ENCODE results near the gene MYZAP. TPM values are rescaled to one million over a fixed set of nuclear protein-coding genes. Genes with fewer than 3 reads are reported as not detected.

The MYZAP gene
- polyA plus RNA-seq, 1 of the 3 experiments (the other 2 are of a cell fraction) = 0.07 TPM

DNA sequence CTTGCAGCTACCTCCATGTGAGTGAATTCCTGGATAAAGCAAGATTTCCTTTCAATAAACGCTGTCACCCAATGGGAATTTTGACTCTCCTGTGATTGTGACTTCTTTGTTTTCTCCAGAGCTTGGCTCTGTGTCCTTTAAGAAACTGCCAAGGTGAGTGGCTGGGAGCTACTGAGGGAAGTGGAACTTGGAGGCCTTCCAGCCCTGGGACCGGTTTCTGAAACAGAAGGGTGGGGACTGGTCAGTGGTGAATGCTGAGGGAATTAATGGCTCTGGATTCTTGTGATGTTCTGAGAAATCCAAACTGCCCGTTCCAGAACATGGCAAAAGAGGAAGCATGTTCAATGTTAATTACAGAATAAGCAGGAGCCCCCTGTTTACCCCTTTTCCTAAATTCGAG is 41.1 kb upstream of the MYZAP start (continued):
- TF ChIP-seq, protein P1, sequence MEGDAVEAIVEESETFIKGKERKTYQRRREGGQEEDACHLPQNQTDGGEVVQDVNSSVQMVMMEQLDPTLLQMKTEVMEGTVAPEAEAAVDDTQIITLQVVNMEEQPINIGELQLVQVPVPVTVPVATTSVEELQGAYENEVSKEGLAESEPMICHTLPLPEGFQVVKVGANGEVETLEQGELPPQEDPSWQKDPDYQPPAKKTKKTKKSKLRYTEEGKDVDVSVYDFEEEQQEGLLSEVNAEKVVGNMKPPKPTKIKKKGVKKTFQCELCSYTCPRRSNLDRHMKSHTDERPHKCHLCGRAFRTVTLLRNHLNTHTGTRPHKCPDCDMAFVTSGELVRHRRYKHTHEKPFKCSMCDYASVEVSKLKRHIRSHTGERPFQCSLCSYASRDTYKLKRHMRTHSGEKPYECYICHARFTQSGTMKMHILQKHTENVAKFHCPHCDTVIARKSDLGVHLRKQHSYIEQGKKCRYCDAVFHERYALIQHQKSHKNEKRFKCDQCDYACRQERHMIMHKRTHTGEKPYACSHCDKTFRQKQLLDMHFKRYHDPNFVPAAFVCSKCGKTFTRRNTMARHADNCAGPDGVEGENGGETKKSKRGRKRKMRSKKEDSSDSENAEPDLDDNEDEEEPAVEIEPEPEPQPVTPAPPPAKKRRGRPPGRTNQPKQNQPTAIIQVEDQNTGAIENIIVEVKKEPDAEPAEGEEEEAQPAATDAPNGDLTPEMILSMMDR (IDR thresholded peaks at IDR 0.05) = no peak
- TF ChIP-seq EP300 (IDR thresholded peaks at IDR 0.05; ENCODE audit: borderline replicate concordance in 1 of 2, low read depth in 1 of 2, low read length in 1 of 2) (no peak), ELF1 (IDR thresholded peaks at IDR 0.05) (no peak), FOXM1 (IDR thresholded peaks at IDR 0.05; ENCODE audit: low read depth) (no peak)

DNA sequence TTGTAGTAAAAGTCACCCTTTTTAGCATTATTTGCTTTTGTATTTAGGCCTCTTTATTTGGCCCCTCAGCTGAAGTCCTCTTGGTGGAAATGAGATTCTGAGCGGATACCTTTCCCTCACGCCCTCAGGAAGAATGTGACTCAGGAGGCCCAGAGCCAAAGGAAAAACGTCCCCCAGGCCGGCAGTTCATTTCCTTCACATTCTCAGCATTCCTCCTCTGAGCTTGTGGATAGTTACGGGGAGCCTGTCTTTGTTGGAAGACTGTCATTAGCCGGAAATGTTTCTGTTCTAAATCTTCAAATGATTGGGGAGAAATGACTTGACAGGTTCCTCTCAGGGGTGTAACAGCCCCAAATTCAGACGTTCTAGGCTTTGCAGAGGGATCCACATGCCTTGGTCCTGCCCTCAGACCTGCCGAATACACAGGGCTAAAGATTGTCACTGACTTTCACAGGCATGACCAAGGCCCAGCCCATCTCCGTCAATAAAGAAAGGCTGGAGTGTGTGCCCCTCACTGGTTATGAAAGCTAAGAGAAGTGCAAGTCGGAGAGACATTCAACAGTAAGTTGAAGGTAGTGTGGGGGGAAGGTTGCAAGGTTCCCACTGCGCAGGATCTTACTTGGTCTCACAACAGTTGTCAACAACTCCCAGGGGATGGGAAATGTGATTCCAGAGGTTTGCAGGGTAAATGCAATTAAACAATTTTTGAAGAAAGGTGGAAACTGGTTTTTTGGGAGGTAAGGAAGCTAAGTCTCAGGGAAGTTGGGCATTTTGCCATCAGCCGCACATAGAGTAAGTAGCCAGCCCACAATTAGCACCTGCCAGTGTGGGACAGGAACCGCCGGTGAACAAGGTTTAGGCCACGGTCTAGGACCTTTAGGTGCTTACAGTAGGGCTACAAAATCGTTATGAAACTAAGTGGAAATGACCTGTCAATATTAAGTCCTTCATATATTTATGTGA is 39.7 kb upstream of the MYZAP start:
- Histone ChIP-seq H3K36me3 (replicated peaks in 1 of 2; ENCODE audit: control insufficient read depth in 1 of 2, insufficient read depth in 2 of 2, low read length in 1 of 2) (no peaks in the 10 kb centered on the region), H3K9me3 (no peaks in the 10 kb centered on the region), H3K79me2 (ENCODE audit: insufficient read depth) (no peaks in the 10 kb centered on the region), H2AFZ (ENCODE audit: low read depth) (peak overlapping the region; percentile 56; the same call in 1 of the 2 replicates), H3K27ac (ENCODE audit: low read depth in 2 of 2, low read length in 1 of 2) (peak overlapping the region; percentile 69 to 72), H3K9ac (peak overlapping the region; percentile 45; the same call in 1 of the 2 replicates), H3F3A (replicated peaks; ENCODE audit: insufficient read depth) (peaks cover 11% of the 10 kb centered on the region), H3K4me3 (ENCODE audit: low read depth in 2 of 2, low read length in 1 of 2) (no peak overlapping the region), H3K9me2 (no peaks in the 10 kb centered on the region), H3K4me1 (ENCODE audit: control insufficient read depth in 1 of 2, insufficient read depth in 2 of 2, low read depth in 1 of 2, low read length in 1 of 2) (peaks cover 25 to 35% of the 10 kb centered on the region in 2 experiments; a peak in 3 of 4 replicates), H3K27me3 (ENCODE audit: insufficient read depth) (no peaks in the 10 kb centered on the region), H3K4me2 (peak overlapping the region; percentile 63), H4K20me1 (ENCODE audit: insufficient read depth) (no peaks in the 10 kb centered on the region)
- CTCF ChIA-PET = interaction anchor here (0.7 to 12.5 kb wide), 7 partner anchors 6 to 515 kb away, joined by 3 to 145 read pairs (median 5); no protein-coding TSS in a partner anchor
- POLR2A ChIA-PET = no interaction called here
- DNase-seq = no peak
- 53% methylated on average over 16 of the region's 16 CpGs for whole genome bisulfite sequencing (ENCODE audit: low lambda C conversion rate)
- peak; percentile 44; the same call in 1 of the 2 replicates for TF ChIP-seq TAF1 (IDR thresholded peaks at IDR 0.05; ENCODE audit: borderline replicate concordance, low read depth, low read length)
- no peak for TF ChIP-seq MEF2A (IDR thresholded peaks at IDR 0.05; ENCODE audit: borderline replicate concordance, low read depth)
- peak; percentile 87 for TF ChIP-seq NFIC (IDR thresholded peaks at IDR 0.05; ENCODE audit: borderline replicate concordance)
- TF ChIP-seq POLR2AphosphoS5 (IDR thresholded peaks at IDR 0.05; ENCODE audit: low read depth, low read length) = peak; percentile 30; the same call in 1 of the 2 replicates
- TF ChIP-seq, protein P2, sequence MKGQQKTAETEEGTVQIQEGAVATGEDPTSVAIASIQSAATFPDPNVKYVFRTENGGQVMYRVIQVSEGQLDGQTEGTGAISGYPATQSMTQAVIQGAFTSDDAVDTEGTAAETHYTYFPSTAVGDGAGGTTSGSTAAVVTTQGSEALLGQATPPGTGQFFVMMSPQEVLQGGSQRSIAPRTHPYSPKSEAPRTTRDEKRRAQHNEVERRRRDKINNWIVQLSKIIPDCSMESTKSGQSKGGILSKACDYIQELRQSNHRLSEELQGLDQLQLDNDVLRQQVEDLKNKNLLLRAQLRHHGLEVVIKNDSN (IDR thresholded peaks at IDR 0.05; ENCODE audit: borderline replicate concordance, low read depth) = no peak
- TF ChIP-seq FOSL2 (IDR thresholded peaks at IDR 0.05; ENCODE audit: borderline replicate concordance, low read depth) = peak; percentile 51; the same call in 1 of the 2 replicates
- peak; percentile 77 for TF ChIP-seq TCF12 (IDR thresholded peaks at IDR 0.05)
- TF ChIP-seq, protein P3, sequence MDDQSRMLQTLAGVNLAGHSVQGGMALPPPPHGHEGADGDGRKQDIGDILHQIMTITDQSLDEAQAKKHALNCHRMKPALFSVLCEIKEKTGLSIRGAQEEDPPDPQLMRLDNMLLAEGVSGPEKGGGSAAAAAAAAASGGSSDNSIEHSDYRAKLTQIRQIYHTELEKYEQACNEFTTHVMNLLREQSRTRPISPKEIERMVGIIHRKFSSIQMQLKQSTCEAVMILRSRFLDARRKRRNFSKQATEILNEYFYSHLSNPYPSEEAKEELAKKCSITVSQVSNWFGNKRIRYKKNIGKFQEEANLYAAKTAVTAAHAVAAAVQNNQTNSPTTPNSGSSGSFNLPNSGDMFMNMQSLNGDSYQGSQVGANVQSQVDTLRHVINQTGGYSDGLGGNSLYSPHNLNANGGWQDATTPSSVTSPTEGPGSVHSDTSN (IDR thresholded peaks at IDR 0.05) = peak; percentile 79
- TF ChIP-seq TEAD4 (IDR thresholded peaks at IDR 0.05; ENCODE audit: borderline replicate concordance, insufficient read depth) = peak; percentile 95
- TF ChIP-seq, protein P4, sequence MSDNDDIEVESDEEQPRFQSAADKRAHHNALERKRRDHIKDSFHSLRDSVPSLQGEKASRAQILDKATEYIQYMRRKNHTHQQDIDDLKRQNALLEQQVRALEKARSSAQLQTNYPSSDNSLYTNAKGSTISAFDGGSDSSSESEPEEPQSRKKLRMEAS (IDR thresholded peaks at IDR 0.05; ENCODE audit: low read depth) = peak; percentile 37; the same call in 1 of the 2 replicates
- TF ChIP-seq EP300 (IDR thresholded peaks at IDR 0.05; ENCODE audit: borderline replicate concordance in 1 of 2, low read depth in 1 of 2, low read length in 1 of 2) = peak; percentile 16 to 76; a peak in 2 of 4 replicates
- peak; percentile 61 for TF ChIP-seq JUND (IDR thresholded peaks at IDR 0.05)
- TF ChIP-seq, protein P5, sequence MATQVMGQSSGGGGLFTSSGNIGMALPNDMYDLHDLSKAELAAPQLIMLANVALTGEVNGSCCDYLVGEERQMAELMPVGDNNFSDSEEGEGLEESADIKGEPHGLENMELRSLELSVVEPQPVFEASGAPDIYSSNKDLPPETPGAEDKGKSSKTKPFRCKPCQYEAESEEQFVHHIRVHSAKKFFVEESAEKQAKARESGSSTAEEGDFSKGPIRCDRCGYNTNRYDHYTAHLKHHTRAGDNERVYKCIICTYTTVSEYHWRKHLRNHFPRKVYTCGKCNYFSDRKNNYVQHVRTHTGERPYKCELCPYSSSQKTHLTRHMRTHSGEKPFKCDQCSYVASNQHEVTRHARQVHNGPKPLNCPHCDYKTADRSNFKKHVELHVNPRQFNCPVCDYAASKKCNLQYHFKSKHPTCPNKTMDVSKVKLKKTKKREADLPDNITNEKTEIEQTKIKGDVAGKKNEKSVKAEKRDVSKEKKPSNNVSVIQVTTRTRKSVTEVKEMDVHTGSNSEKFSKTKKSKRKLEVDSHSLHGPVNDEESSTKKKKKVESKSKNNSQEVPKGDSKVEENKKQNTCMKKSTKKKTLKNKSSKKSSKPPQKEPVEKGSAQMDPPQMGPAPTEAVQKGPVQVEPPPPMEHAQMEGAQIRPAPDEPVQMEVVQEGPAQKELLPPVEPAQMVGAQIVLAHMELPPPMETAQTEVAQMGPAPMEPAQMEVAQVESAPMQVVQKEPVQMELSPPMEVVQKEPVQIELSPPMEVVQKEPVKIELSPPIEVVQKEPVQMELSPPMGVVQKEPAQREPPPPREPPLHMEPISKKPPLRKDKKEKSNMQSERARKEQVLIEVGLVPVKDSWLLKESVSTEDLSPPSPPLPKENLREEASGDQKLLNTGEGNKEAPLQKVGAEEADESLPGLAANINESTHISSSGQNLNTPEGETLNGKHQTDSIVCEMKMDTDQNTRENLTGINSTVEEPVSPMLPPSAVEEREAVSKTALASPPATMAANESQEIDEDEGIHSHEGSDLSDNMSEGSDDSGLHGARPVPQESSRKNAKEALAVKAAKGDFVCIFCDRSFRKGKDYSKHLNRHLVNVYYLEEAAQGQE (IDR thresholded peaks at IDR 0.05; ENCODE audit: low read depth, low read length) = peak; percentile 64
- TF ChIP-seq, protein P6, sequence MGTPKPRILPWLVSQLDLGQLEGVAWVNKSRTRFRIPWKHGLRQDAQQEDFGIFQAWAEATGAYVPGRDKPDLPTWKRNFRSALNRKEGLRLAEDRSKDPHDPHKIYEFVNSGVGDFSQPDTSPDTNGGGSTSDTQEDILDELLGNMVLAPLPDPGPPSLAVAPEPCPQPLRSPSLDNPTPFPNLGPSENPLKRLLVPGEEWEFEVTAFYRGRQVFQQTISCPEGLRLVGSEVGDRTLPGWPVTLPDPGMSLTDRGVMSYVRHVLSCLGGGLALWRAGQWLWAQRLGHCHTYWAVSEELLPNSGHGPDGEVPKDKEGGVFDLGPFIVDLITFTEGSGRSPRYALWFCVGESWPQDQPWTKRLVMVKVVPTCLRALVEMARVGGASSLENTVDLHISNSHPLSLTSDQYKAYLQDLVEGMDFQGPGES (IDR thresholded peaks at IDR 0.05; ENCODE audit: low read depth, low read length) = no peak

Data from SK-N-SH (cell line).